ENCODE results near the gene ATPAF2. TPM values are rescaled to one million over a fixed set of nuclear protein-coding genes. Genes with fewer than 3 reads are reported as not detected.
"Not testable (repeated sequence)": the region's sequence is repeated elsewhere in the genome, so short reads cannot be mapped to it uniquely, and the experiment has no call there.

Gene ATPAF2
- total and polyA plus RNA-seq, 2 experiments from 2014 or later = 17.0 to 21.9 TPM

DNA sequence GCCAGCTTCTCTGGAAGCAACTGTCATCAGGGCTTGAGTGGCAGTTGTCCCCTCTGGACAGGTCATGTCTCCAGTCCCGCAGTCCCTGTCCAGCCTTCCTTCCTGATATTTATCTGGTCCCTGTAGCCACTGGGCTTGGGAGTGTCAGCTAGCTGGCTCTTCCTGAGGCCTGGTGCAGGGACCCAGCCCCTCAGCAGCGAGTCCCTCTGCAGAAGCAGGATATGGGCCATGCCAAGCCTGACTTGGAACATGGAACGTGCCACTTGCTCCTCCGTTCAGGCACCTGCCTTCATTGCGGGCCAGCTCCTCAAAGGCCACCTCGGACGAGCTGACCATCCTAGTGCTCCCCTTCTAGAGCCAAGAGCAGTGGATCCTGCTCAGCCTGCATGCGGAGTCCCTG, 40.0 kb downstream of the ATPAF2 start:
- Histone ChIP-seq H3K79me2 (ENCODE audit: insufficient read depth) (no peaks in the 10 kb centered on the region), H3K9me3 (ENCODE audit: low read depth) (no peaks in the 10 kb centered on the region), H2AFZ (no peak overlapping the region), H3K27ac (no peak overlapping the region), H3F3A (ENCODE audit: insufficient read depth) (no peaks in the 10 kb centered on the region), H3K9me2 (ENCODE audit: insufficient read depth) (no peaks in the 10 kb centered on the region), H4K20me1 (ENCODE audit: insufficient read depth) (no peaks in the 10 kb centered on the region), H3K36me3 (ENCODE audit: low read depth) (no peaks in the 10 kb centered on the region), H3K4me3 (no peak overlapping the region), H3K27me3 (replicated peaks; ENCODE audit: insufficient read depth) (no peaks in the 10 kb centered on the region), H3K4me2 (ENCODE audit: unreplicated experiment) (no peak overlapping the region), H3K9ac (no peak overlapping the region), H3K4me1 (ENCODE audit: insufficient read depth) (0 out of 2 replicates have a peak, but pooled peaks cover 3% of the 10 kb centered on the region)
- TF ChIP-seq EZH2 (IDR thresholded peaks at IDR 0.05; ENCODE audit: insufficient read depth, poor library complexity, severe bottlenecking) (no peak), EZH2phosphoT487 (IDR thresholded peaks at IDR 0.05; ENCODE audit: insufficient read depth, low read depth) (no peak)
- no peak for DNase-seq
- WGBS, 2 experiments (ENCODE audit: low coverage in 1 of 2, low lambda C conversion rate in 2 of 2, missing lambda C conversion rate in 2 of 2) = 83 to 94% methylated on average over 8 of the region's 8 CpGs
- in situ Hi-C loops (cut with MboI) = no loop called here

DNA sequence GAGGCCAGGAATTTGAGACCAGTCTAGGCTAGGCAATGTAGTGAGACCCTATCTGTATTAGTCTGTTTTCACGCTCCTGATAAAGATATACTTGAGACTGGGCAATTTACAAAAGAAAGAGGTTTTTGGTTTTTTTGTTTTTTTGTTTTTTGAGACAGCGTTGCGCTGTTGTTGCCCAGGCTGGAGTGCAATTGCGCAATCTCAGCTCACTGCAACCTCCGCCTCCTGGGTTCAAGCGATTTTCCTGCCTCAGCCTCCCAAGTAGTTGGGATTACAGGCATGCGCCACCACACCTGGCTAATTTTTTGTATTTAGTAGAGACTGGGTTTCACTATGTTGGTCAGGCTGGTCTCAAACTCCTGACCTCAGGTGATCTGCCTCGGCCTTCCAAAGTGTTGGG, 43.1 kb downstream of the ATPAF2 start:
- H3K36me3 ChIP-seq (ENCODE audit: low read depth); H4K20me1 ChIP-seq (ENCODE audit: insufficient read depth); H3K9me3 ChIP-seq (ENCODE audit: low read depth); H3K4me3 ChIP-seq; H3K9me2 ChIP-seq (ENCODE audit: insufficient read depth); H3K9ac ChIP-seq; in situ Hi-C loops (cut with MboI); H3K27me3 ChIP-seq (replicated peaks; ENCODE audit: insufficient read depth); H2AFZ ChIP-seq; H3K4me1 ChIP-seq (ENCODE audit: insufficient read depth); H3F3A ChIP-seq (ENCODE audit: insufficient read depth); H3K27ac ChIP-seq; H3K79me2 ChIP-seq (ENCODE audit: insufficient read depth); DNase-seq; H3K4me2 ChIP-seq (ENCODE audit: unreplicated experiment): not testable (repeated sequence)
- WGBS, 2 experiments (ENCODE audit: low coverage in 1 of 2, low lambda C conversion rate in 2 of 2, missing lambda C conversion rate in 2 of 2) = 95 to 96% methylated on average over 8 of the region's 8 CpGs

DNA sequence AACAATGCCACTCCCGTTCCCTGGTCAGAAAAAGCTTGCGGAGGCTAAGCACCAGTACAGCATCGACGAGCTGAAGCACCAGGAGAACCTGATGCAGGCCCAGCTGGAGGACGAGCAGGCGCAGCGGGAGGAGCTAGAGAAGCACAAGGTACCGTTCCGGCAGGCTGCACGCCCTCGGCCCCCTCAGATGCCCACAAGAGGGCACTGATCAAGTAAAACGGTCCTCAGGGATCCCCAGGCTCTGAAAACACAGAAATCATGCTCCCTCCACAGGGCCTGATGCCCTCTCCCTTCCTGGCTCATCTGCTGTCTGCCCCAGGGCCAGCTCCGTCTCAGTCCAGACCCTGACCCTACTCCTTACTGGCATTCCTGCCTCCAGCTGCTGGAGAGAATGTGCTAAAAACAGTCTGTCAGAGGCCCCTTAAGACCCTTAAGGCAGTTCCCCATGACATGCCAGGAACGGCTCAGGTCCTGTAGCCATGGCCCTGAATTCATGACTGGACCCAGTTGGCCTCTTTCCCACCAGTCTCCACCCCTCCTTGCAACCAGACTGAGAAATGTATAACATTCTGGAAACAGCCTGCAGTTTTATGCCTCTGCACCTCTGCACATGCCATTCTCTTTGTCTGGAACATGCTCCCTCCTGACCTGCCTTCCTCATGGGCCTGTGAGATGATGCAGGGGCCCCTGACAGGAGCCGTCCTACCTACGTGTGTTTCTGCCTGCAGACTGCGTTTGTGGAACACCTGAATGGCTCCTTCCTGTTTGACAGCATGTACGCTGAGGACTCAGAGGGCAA, 44.5 kb downstream of the ATPAF2 start:
- H4K20me1 ChIP-seq (ENCODE audit: insufficient read depth) = no peaks in the 10 kb centered on the region
- H2AFZ ChIP-seq = no peak overlapping the region
- peaks cover 10% of the 10 kb centered on the region; the same call in 1 of the 2 replicates for H3F3A ChIP-seq (ENCODE audit: insufficient read depth)
- H3K4me2 ChIP-seq (ENCODE audit: unreplicated experiment) = no peak overlapping the region
- no peak overlapping the region for H3K9ac ChIP-seq
- H3K36me3 ChIP-seq (ENCODE audit: low read depth) = no peaks in the 10 kb centered on the region
- 86 to 88% methylated on average over 14 to 18 of the region's 18 CpGs for WGBS, 2 experiments (ENCODE audit: low coverage in 1 of 2, low lambda C conversion rate in 2 of 2, missing lambda C conversion rate in 2 of 2)
- H3K27me3 ChIP-seq (replicated peaks; ENCODE audit: insufficient read depth) = no peaks in the 10 kb centered on the region
- H3K4me1 ChIP-seq (ENCODE audit: insufficient read depth) = peaks cover 18% of the 10 kb centered on the region
- no peak overlapping the region for H3K4me3 ChIP-seq
- no peaks in the 10 kb centered on the region for H3K9me3 ChIP-seq (ENCODE audit: low read depth)
- H3K27ac ChIP-seq = no peak overlapping the region
- TF ChIP-seq EZH2phosphoT487 (IDR thresholded peaks at IDR 0.05; ENCODE audit: insufficient read depth, low read depth) (no peak), EZH2 (IDR thresholded peaks at IDR 0.05; ENCODE audit: insufficient read depth, poor library complexity, severe bottlenecking) (no peak)
- no peaks in the 10 kb centered on the region for H3K9me2 ChIP-seq (ENCODE audit: insufficient read depth)
- DNase-seq = peak; percentile 37
- in situ Hi-C loops (cut with MboI) = no loop called here
- H3K79me2 ChIP-seq (ENCODE audit: insufficient read depth) = no peaks in the 10 kb centered on the region

DNA sequence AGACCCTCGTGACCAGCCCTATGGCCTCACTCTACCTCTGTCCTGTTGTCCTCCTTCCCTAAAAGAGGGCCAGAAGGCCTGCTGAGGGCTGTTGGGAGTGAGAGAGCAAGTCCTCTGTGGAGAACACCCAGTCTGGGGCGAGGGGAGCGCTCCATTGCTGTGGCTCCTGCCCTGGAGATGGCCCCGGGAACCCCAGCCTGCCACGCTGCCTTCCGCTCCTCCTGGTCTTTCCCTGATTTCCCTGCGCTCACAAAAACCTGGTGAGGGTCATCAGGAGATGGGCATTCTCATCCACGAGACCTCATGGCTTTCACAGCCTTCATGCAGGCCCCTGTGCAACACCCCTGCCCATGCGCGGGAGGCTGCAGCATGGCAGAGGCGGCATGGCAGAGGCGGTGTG, 45.1 kb downstream of the ATPAF2 start:
- Histone ChIP-seq H3F3A (ENCODE audit: insufficient read depth) (peaks cover 10% of the 10 kb centered on the region; the same call in 1 of the 2 replicates), H3K9me2 (ENCODE audit: insufficient read depth) (no peaks in the 10 kb centered on the region), H3K79me2 (ENCODE audit: insufficient read depth) (no peaks in the 10 kb centered on the region), H3K4me2 (ENCODE audit: unreplicated experiment) (no peak overlapping the region), H2AFZ (no peak overlapping the region), H3K4me3 (no peak overlapping the region), H4K20me1 (ENCODE audit: insufficient read depth) (no peaks in the 10 kb centered on the region), H3K27me3 (replicated peaks; ENCODE audit: insufficient read depth) (no peaks in the 10 kb centered on the region), H3K4me1 (ENCODE audit: insufficient read depth) (peaks cover 18% of the 10 kb centered on the region), H3K27ac (no peak overlapping the region), H3K36me3 (ENCODE audit: low read depth) (no peaks in the 10 kb centered on the region), H3K9me3 (ENCODE audit: low read depth) (no peaks in the 10 kb centered on the region), H3K9ac (no peak overlapping the region)
- no peak for TF ChIP-seq EZH2phosphoT487 (IDR thresholded peaks at IDR 0.05; ENCODE audit: insufficient read depth, low read depth)
- no peak for TF ChIP-seq EZH2 (IDR thresholded peaks at IDR 0.05; ENCODE audit: insufficient read depth, poor library complexity, severe bottlenecking)
- DNase-seq = no peak
- WGBS, 2 experiments (ENCODE audit: low coverage in 1 of 2, low lambda C conversion rate in 2 of 2, missing lambda C conversion rate in 2 of 2) = 93 to 94% methylated on average over 12 of the region's 12 CpGs
- in situ Hi-C loops (cut with MboI) = no loop called here

Measured in GM23248 (cell line).